Lung (tissue), 12 donors: ENCODE results near the gene SPTY2D1. TPM values are rescaled to one million over a fixed set of nuclear protein-coding genes. Genes with fewer than 3 reads are reported as not detected.
"Not testable (repeated sequence)": the region's sequence is repeated elsewhere in the genome, so short reads cannot be mapped to it uniquely, and the experiment has no call there.

ENCODE experiments used
- ATAC-seq: fragments of 200-7000 bp; cut with Tn5 transposase; one replicate; pipeline ENCODE4 v1.9.1; 2020; ENCODE audit warnings: moderate number of reproducible peaks; ENCODE audit not compliant: insufficient read depth, low FRiP score
- DNase-seq, 3 donors: peaks; one replicate each; pipeline ENCODE4 v3.0.0-alpha.2; 2013 to 2017
- H3K27ac ChIP-seq, 2 donors: one replicate each; pipeline ENCODE4 v1.5.1; 2013; ENCODE audit warnings: mild to moderate bottlenecking in 2 of 2, moderate library complexity in 2 of 2, control low read depth in 1 of 2, inconsistent platforms in 1 of 2, low read depth in 1 of 2, low read length in 1 of 2
- H3K27me3 ChIP-seq, 3 donors: one replicate each; pipeline ENCODE4 v1.5.1; 2013; ENCODE audit warnings: low read length in 2 of 3; ENCODE audit not compliant: control insufficient read depth in 3 of 3, insufficient read depth in 3 of 3
- H3K36me3 ChIP-seq, 4 donors: one replicate each; pipeline ENCODE4 v1.5.1; 2013; ENCODE audit warnings: low read length in 4 of 4, mild to moderate bottlenecking in 1 of 4, moderate library complexity in 1 of 4; ENCODE audit not compliant: control insufficient read depth in 4 of 4, insufficient read depth in 4 of 4
- H3K4me1 ChIP-seq, 5 donors: one replicate each; pipeline ENCODE4 v1.5.1; 2013; ENCODE audit warnings: low read length in 5 of 5, mild to moderate bottlenecking in 2 of 5, moderate library complexity in 1 of 5; ENCODE audit not compliant: control insufficient read depth in 5 of 5, insufficient read depth in 5 of 5
- H3K4me3 ChIP-seq: one replicate; pipeline ENCODE4 v1.5.1; 2013; ENCODE audit warnings: mild to moderate bottlenecking, control low read depth, moderate library complexity
- H3K9ac ChIP-seq, 2 donors: one replicate each; pipeline ENCODE4 v1.5.1; 2013; ENCODE audit warnings: low read length in 2 of 2, control low read depth in 1 of 2; ENCODE audit not compliant: insufficient read depth in 1 of 2
- H3K9me3 ChIP-seq, 4 donors: one replicate each; pipeline ENCODE4 v1.5.1; 2013; ENCODE audit warnings: low read length in 3 of 4, mild to moderate bottlenecking in 1 of 4, moderate library complexity in 1 of 4; ENCODE audit not compliant: control insufficient read depth in 4 of 4, insufficient read depth in 3 of 4
- WGBS, 2 donors: extraction: QIAGEN DNeasy Blood & Tissue Kit; methylation state at CpG; one replicate each; pipeline ENCODE4 v1.1.7; 2013; 5-methylcytosine and 5-hydroxymethylcytosine counted together
- polyA plus RNA-seq, 2 donors: library from polyadenylated mRNA; stranded (reverse); fragments of 200-250 nt; gene quantifications; one replicate each; pipeline ENCODE4 v1.2.1, GENCODE V29; 2013
- total RNA-seq, 2 donors: library from RNA; depleted of rRNA in 1 of 2; stranded (reverse); fragments of >200 nt in 1 of 2; gene quantifications; one replicate each; pipeline ENCODE4 v1.2.1, GENCODE V29; 2014 to 2021
- TF ChIP-seq, protein P1 (sequence below): IDR thresholded peaks from 2 replicates; pipeline ENCODE4 v1.5.1; 2012; ENCODE audit warnings: mild to moderate bottlenecking; ENCODE audit errors: control extremely low read depth, extremely low read depth
- donor health status: control.
- donor health status: control.
- donor health status: Bipolar disorder and iron deficiency.
- donor health status: healthy.
- donor health status: DM: yes; HTN: yes; CAD: no.

SPTY2D1 gene
- total and polyA plus RNA-seq, 4 donors, result 3.9 to 21.0 (median 14.3) TPM

DNA sequence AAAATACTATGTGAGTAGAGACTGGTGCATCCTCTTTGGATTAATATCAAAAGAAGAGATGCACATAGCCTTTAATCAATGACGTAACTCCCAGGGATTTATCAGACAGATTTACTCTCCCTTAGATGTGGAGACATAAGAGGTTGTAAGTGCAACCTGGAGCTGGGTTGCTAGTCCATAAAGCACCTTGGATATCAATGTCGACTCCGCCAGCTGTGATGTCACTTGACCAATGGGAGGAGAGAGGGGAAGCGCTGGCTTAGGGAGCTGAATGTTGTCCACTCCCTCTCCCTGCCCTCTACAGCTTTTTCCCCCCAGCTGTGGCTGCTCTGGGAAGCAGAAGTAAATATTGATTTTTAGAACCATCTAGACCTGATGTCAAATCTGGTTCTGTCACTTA, 35.6 kb upstream of the SPTY2D1 start:
- DNase-seq (no peak), ATAC-seq (no peak)
- TF ChIP-seq, protein P1, sequence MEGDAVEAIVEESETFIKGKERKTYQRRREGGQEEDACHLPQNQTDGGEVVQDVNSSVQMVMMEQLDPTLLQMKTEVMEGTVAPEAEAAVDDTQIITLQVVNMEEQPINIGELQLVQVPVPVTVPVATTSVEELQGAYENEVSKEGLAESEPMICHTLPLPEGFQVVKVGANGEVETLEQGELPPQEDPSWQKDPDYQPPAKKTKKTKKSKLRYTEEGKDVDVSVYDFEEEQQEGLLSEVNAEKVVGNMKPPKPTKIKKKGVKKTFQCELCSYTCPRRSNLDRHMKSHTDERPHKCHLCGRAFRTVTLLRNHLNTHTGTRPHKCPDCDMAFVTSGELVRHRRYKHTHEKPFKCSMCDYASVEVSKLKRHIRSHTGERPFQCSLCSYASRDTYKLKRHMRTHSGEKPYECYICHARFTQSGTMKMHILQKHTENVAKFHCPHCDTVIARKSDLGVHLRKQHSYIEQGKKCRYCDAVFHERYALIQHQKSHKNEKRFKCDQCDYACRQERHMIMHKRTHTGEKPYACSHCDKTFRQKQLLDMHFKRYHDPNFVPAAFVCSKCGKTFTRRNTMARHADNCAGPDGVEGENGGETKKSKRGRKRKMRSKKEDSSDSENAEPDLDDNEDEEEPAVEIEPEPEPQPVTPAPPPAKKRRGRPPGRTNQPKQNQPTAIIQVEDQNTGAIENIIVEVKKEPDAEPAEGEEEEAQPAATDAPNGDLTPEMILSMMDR, result no peak
- Histone ChIP-seq H3K27ac (no peak overlapping the region), H3K4me1 (no peaks in the 10 kb centered on the region), H3K27me3 (no peaks in the 10 kb centered on the region), H3K9ac (no peak overlapping the region), H3K36me3 (no peaks in the 10 kb centered on the region), H3K4me3 (no peak overlapping the region), H3K9me3 (no peaks in the 10 kb centered on the region)
- WGBS, 2 donors, result 77 to 89% methylated on average over 4 of the region's 4 CpGs

DNA sequence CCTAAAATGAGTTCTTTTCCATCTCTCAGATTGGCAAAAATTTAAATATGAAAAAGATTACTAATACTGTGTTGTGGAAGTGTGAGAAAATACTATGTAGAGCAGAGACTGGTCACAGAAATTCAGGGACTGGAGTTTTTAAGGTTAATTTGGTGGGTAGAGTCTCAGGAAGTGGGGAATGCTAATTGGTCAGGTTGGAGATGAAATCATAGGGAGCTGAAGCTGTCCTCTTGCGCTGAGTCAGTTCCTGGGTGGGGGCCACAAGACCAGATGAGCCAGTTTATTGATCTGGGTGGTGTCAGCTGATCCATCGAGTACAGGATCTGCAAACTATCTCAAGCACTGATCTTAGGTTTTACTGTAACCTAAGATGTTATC, 35.1 kb upstream of the SPTY2D1 start:
- Histone ChIP-seq H3K4me3 (no peak overlapping the region), H3K9me3 (no peaks in the 10 kb centered on the region), H3K9ac (no peak overlapping the region), H3K36me3 (no peaks in the 10 kb centered on the region), H3K27me3 (no peaks in the 10 kb centered on the region), H3K4me1 (no peaks in the 10 kb centered on the region), H3K27ac (no peak overlapping the region)
- TF ChIP-seq, protein P1, result no peak
- ATAC-seq (no peak), DNase-seq (no peak)
- 28 to 30% methylated on average over 2 of the region's 2 CpGs for WGBS, 2 donors

DNA sequence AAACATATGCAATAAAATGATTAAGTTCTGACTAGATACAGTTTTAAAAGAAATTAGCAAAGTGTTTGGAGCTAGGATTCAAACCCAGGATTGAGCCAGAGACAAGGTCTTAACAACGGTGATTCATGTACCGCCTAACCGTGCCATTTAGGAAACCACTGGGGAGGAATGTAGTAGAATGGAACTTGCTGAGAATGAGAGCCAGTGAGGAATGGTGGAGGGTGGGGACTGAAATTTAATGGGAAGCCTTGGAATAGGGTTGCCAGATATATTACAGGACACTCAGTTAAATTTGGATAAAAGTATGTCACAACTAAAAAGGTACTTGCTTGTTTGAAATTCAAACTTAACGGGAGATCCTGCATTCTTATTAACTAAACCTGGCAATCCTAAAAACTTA, 34.0 kb upstream of the SPTY2D1 start:
- DNase-seq, result no peak
- ATAC-seq, result no peak
- Histone ChIP-seq H3K27ac (no peak overlapping the region), H3K4me1 (no peaks in the 10 kb centered on the region), H3K9ac (no peak overlapping the region), H3K36me3 (no peaks in the 10 kb centered on the region), H3K9me3 (no peaks in the 10 kb centered on the region), H3K4me3 (no peak overlapping the region), H3K27me3 (no peaks in the 10 kb centered on the region)
- 88 to 96% methylated on average over 4 of the region's 4 CpGs for WGBS, 2 donors
- TF ChIP-seq, protein P1, result no peak

DNA sequence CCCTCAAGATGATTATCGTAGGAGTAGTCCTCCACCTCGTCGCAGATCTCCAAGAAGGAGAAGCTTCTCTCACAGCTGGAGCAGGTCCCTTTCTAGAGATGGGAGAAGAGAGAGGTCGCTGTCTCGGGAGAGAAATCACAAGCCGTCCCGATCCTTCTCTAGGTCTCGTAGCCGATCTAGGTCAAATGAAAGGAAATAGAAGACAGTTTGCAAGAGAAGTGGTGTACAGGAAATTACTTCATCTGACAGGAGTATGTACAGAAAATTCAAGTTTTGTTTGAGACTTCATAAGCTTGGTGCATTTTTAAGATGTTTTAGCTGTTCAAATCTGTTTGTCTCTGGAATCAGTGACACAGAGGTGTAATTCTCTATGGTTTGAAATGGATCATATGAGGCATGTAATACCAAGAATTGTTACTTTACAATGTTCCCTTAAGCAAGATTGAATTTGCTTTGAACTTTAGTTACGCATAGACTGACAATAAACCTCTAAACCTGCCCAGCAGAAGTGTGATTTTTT, 31.3 kb upstream of the SPTY2D1 start:
- not testable (repeated sequence) for H3K9ac ChIP-seq, H3K36me3 ChIP-seq, DNase-seq, ATAC-seq, H3K27ac ChIP-seq, H3K4me3 ChIP-seq, H3K9me3 ChIP-seq, H3K4me1 ChIP-seq, H3K27me3 ChIP-seq
- 70% methylated on average over 10 of the region's 10 CpGs for WGBS, 2 donors
